ENCODE measurements around the gene C1orf21.

C1orf21 gene

GRCh38 chr1:184366997-184367396 is 19.8 kb upstream of the C1orf21 start:
- TF ChIP-seq, protein P1, sequence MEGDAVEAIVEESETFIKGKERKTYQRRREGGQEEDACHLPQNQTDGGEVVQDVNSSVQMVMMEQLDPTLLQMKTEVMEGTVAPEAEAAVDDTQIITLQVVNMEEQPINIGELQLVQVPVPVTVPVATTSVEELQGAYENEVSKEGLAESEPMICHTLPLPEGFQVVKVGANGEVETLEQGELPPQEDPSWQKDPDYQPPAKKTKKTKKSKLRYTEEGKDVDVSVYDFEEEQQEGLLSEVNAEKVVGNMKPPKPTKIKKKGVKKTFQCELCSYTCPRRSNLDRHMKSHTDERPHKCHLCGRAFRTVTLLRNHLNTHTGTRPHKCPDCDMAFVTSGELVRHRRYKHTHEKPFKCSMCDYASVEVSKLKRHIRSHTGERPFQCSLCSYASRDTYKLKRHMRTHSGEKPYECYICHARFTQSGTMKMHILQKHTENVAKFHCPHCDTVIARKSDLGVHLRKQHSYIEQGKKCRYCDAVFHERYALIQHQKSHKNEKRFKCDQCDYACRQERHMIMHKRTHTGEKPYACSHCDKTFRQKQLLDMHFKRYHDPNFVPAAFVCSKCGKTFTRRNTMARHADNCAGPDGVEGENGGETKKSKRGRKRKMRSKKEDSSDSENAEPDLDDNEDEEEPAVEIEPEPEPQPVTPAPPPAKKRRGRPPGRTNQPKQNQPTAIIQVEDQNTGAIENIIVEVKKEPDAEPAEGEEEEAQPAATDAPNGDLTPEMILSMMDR (IDR thresholded peaks at IDR 0.05; ENCODE audit: low read depth, low read length): no peak
- no peaks in the 10 kb centered on the region for H3K36me3 ChIP-seq
- H3K9me3 ChIP-seq: no peaks in the 10 kb centered on the region
- H3K27me3 ChIP-seq: no peaks in the 10 kb centered on the region
- H3K4me3 ChIP-seq (ENCODE audit: low read depth, low read length): no peak overlapping the region
- H3K4me1 ChIP-seq: no peaks in the 10 kb centered on the region; the same call in 1 of the 2 replicates
- DNase-seq: no peak

DNA sequence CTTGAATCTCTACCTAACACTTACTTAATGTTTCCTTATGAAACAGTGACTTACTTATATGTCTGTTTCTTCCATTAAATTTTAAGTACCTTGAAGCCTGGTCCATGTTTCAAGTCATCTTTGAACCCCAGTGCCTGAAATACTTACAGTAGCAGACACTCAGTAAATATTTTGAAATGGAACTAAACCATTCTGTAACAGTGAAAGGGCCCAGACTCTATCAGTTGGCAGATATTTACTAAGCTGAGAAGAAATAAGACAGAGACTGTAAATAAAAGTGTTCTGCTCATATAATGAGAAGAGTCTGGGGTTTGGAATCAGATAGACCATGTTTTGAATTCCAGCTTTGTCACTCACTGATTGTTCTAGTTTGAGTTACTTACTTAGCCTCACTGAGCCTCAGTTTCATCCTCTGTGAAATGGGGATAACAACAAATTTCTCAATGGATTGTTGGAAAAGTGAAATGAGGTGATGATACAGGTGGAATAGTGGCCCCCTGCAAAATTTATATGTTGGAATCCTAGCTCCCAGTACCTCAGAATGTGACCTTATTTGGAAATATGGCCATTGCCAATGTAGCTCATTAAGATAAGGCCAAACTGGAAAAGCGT is 19.3 kb upstream of the C1orf21 start:
- Histone ChIP-seq H3K9me3 (no peaks in the 10 kb centered on the region), H3K36me3 (no peaks in the 10 kb centered on the region), H3K4me3 (ENCODE audit: low read depth, low read length) (no peak overlapping the region), H3K4me1 (no peaks in the 10 kb centered on the region; the same call in 1 of the 2 replicates), H3K27me3 (no peaks in the 10 kb centered on the region)
- TF ChIP-seq, protein P1 (IDR thresholded peaks at IDR 0.05; ENCODE audit: low read depth, low read length): no peak
- no peak for DNase-seq

DNA sequence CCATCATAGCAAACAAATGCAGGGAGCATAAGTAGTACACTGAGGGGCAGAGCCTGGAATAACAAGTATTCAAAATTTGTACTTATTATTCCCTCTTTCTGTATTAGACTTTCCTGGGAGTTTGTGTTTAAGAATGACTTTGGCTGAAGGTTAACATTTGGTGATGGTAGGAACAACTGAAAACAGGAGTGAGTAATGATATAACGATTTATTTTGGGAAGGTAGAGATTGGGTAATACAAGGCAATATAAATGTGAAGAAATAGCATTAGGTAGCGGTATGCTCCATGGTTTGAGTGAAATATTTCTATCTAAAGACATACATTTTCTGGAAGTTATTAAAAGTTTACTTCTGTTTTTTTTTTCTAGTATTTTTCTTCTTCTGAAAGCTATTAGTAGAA is 18.5 kb upstream of the C1orf21 start:
- H3K36me3 ChIP-seq: no peaks in the 10 kb centered on the region
- H3K4me1 ChIP-seq: peaks cover 4% of the 10 kb centered on the region; the same call in 1 of the 2 replicates
- H3K27me3 ChIP-seq: no peaks in the 10 kb centered on the region
- TF ChIP-seq, protein P1 (IDR thresholded peaks at IDR 0.05; ENCODE audit: low read depth, low read length): no peak
- no peak overlapping the region for H3K4me3 ChIP-seq (ENCODE audit: low read depth, low read length)
- DNase-seq: no peak
- H3K9me3 ChIP-seq: no peaks in the 10 kb centered on the region

- DNase-seq: no peak
- H3K27me3 ChIP-seq: no peaks in the 10 kb centered on the region
- no peaks in the 10 kb centered on the region for H3K9me3 ChIP-seq
- peaks cover 4% of the 10 kb centered on the region; the same call in 1 of the 2 replicates for H3K4me1 ChIP-seq
- H3K4me3 ChIP-seq (ENCODE audit: low read depth, low read length): no peak overlapping the region
- TF ChIP-seq, protein P1 (IDR thresholded peaks at IDR 0.05; ENCODE audit: low read depth, low read length): no peak
- no peaks in the 10 kb centered on the region for H3K36me3 ChIP-seq
Observed at GRCh38 chr1:184370850-184371249, 16.0 kb upstream of the C1orf21 start.

GRCh38 chr1:184373155-184373554 is 13.7 kb upstream of the C1orf21 start:
- TF ChIP-seq, protein P1 (IDR thresholded peaks at IDR 0.05; ENCODE audit: low read depth, low read length): no peak
- DNase-seq: peak; percentile 41
- Histone ChIP-seq H3K36me3 (no peaks in the 10 kb centered on the region), H3K27me3 (no peaks in the 10 kb centered on the region), H3K9me3 (no peaks in the 10 kb centered on the region), H3K4me1 (peaks cover 4% of the 10 kb centered on the region; the same call in 1 of the 2 replicates), H3K4me3 (ENCODE audit: low read depth, low read length) (no peak overlapping the region)

GRCh38 chr1:184376369-184376768 is 10.5 kb upstream of the C1orf21 start:
- H3K36me3 ChIP-seq: no peaks in the 10 kb centered on the region
- TF ChIP-seq, protein P1 (IDR thresholded peaks at IDR 0.05; ENCODE audit: low read depth, low read length): no peak
- H3K4me1 ChIP-seq: peaks cover 7% of the 10 kb centered on the region
- no peak for DNase-seq
- no peak overlapping the region for H3K4me3 ChIP-seq (ENCODE audit: low read depth, low read length)
- H3K27me3 ChIP-seq: no peaks in the 10 kb centered on the region
- H3K9me3 ChIP-seq: no peaks in the 10 kb centered on the region
